K562 (cell line): ENCODE data around the gene CRYBG1. TPM values are rescaled to one million over a fixed set of nuclear protein-coding genes. Genes with fewer than 3 reads are reported as not detected.
A peak's percentile ranks its signal among the peaks of the same experiment; 100 is the strongest.

Experiments used
- ASH1L ChIP-seq: fragments of 450-650 bp; IDR thresholded peaks from 2 replicates; pipeline ENCODE4 v1.6.1; 2018; ENCODE audit warnings: borderline replicate concordance, mild to moderate bottlenecking, low read depth; ENCODE audit not compliant: partially characterized antibody
- CBFA2T3 ChIP-seq: fragments of 450-650 bp; IDR thresholded peaks from 2 replicates; pipeline ENCODE4 v1.6.1; 2017
- DIDO1 ChIP-seq: fragments of 450-650 bp; IDR thresholded peaks from 2 replicates; pipeline ENCODE4 v1.6.1; 2016; ENCODE audit warnings: low read depth, missing biosample characterization, missing genetic modification characterization
- DMBX1 ChIP-seq: fragments of 250-450 bp; sonication (Bioruptor Pico); IDR thresholded peaks from 2 replicates; pipeline ENCODE4 v1.8.0; 2022; ENCODE audit warnings: inconsistent platforms, mild to moderate bottlenecking, moderate library complexity, borderline replicate concordance
- MTA1 ChIP-seq: fragments of 450-650 bp; IDR thresholded peaks from 2 replicates; pipeline ENCODE4 v1.6.1; 2017; ENCODE audit warnings: borderline replicate concordance
- MTF1 ChIP-seq: fragments of 250-450 bp; sonication (Bioruptor Pico); IDR thresholded peaks from 2 replicates; pipeline ENCODE4 v1.9.0; 2021; ENCODE audit warnings: moderate library complexity, mild to moderate bottlenecking, inconsistent platforms, borderline replicate concordance
- NEUROD1 ChIP-seq: fragments of 150-350 bp; IDR thresholded peaks from 2 replicates; pipeline ENCODE4 v1.6.1; 2014; ENCODE audit warnings: borderline replicate concordance, low read length, low read depth; ENCODE audit not compliant: partially characterized antibody
- RFX7 ChIP-seq: fragments of 250-450 bp; sonication (Bioruptor Pico); IDR thresholded peaks from 2 replicates; pipeline ENCODE4 v1.5.1; 2021; ENCODE audit warnings: mild to moderate bottlenecking
- SRSF1 ChIP-seq: fragments of 200-400 bp; formaldehyde crosslinking; IDR thresholded peaks from 2 replicates; pipeline ENCODE4 v1.6.1; 2017; ENCODE audit warnings: mild to moderate bottlenecking, low read depth, low read length, moderate library complexity
- TAF1 ChIP-seq: IDR thresholded peaks from 2 replicates; pipeline ENCODE4 v1.6.1; 2011; ENCODE audit warnings: mild to moderate bottlenecking, low read length, moderate library complexity; ENCODE audit not compliant: insufficient read depth, control insufficient read depth, severe bottlenecking; ENCODE audit errors: extremely low read depth
- YBX1 ChIP-seq: fragments of 450-650 bp; IDR thresholded peaks from 2 replicates; pipeline ENCODE4 v1.7.1; 2016; ENCODE audit warnings: mild to moderate bottlenecking
- ZC3H8 ChIP-seq: fragments of 450-650 bp; IDR thresholded peaks from 2 replicates; pipeline ENCODE4 v1.6.1; 2017
- ZNF764 ChIP-seq: fragments of 250-450 bp; sonication (Bioruptor Pico); IDR thresholded peaks from 2 replicates; pipeline ENCODE4 v1.4.0; 2020; ENCODE audit warnings: low read depth, mild to moderate bottlenecking, moderate library complexity
- polyA plus RNA-seq, 8 experiments: library from polyadenylated mRNA; depleted of rRNA in 4 of 8; stranded (reverse) in 5 of 8; unstranded in 3 of 8; fragments of >200 nt; fragmentation: Nextera tagmentation in 2 of 8; fragmentation: Illumina TruSeq in 1 of 8; extraction: Ambion mirVana in 2 of 8; extraction: Trizol in 1 of 8; gene quantifications; 2 replicates each; pipeline versions ENCODE4 v1.2.1 to v1.2.3, GENCODE V29; 2011 to 2014; ENCODE audit warnings: inconsistent platforms in 1 of 8, missing spikeins in 1 of 8
- total RNA-seq, 7 experiments: library from RNA; depleted of rRNA in 6 of 7; stranded (reverse); fragments of >200 nt in 6 of 7; fragmentation: Illumina TruSeq in 2 of 7; extraction: Trizol in 2 of 7; gene quantifications; 2 replicates each; pipeline versions ENCODE4 v1.2.1 to v1.2.3, GENCODE V29; 2011 to 2021; ENCODE audit warnings: low replicate concordance in 1 of 7
- TF ChIP-seq, protein P1 (sequence below): fragments of 450-650 bp; IDR thresholded peaks from 2 replicates; pipeline ENCODE4 v1.6.1; 2018; ENCODE audit warnings: mild to moderate bottlenecking, low read depth; ENCODE audit not compliant: partially characterized antibody
- TF ChIP-seq, protein P2 (sequence below): fragments of 450-650 bp; formaldehyde crosslinking; IDR thresholded peaks from 2 replicates; pipeline ENCODE4 v1.4.0; 2022; ENCODE audit warnings: missing genetic modification characterization
- TF ChIP-seq, protein P3 (sequence below), 2 experiments: fragments of 250-450 bp in 1 of 2; fragments of 450-650 bp in 1 of 2; sonication (Bioruptor Pico) in 1 of 2; IDR thresholded peaks; 2 replicates each; pipeline versions ENCODE4 v1.6.1 to v1.8.0; 2016 to 2021; ENCODE audit warnings: mild to moderate bottlenecking in 2 of 2, moderate library complexity in 2 of 2, missing compliant biosample characterization in 1 of 2, missing genetic modification characterization in 1 of 2
- TF ChIP-seq, protein P4 (sequence below): sonication (generic); formaldehyde crosslinking; IDR thresholded peaks from 2 replicates; pipeline ENCODE4 v1.8.0; 2022; ENCODE audit warnings: mild to moderate bottlenecking, missing genetic modification reagents, borderline replicate concordance
- TF ChIP-seq, protein P5 (sequence below): fragments of 450-650 bp; conservative IDR thresholded peaks from 2 replicates; pipeline ENCODE4 v1.6.1; 2016; ENCODE audit warnings: missing genetic modification characterization, low read depth, mild to moderate bottlenecking, missing compliant biosample characterization, moderate library complexity
- TF ChIP-seq, protein P6 (sequence below): fragments of 250-450 bp; sonication (Bioruptor Pico); IDR thresholded peaks from 2 replicates; pipeline ENCODE4 v1.8.0; 2022; ENCODE audit warnings: moderate library complexity, mild to moderate bottlenecking, inconsistent platforms

Gene CRYBG1
- total and polyA plus RNA-seq, 9 of the 15 experiments (the other 6 are each of a cell fraction or from before 2014, with no cell fraction given), result 0.07 to 0.47 (median 0.11) TPM

DNA sequence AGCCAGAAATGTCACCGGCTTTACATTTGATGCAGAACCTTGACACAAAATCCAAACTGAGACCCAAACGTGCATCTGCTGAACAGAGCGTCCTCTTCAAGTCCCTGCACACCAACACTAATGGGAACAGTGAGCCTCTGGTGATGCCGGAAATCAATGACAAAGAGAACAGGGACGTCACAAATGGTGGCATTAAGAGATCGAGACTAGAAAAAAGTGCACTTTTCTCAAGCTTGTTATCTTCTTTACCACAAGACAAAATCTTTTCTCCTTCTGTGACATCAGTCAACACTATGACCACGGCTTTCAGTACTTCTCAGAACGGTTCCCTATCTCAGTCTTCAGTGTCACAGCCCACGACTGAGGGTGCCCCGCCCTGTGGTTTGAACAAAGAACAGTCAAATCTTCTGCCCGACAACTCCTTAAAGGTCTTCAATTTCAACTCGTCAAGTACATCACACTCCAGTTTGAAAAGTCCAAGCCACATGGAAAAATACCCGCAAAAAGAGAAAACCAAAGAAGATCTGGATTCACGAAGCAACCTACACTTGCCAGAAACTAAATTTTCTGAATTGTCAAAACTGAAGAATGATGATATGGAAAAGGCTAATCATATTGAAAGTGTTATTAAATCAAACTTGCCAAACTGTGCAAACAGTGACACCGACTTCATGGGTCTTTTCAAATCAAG, 160.3 kb downstream of the CRYBG1 start (continued):
- TF ChIP-seq NEUROD1 (peak; percentile 66), TAF1 (no peak), SRSF1 (no peak), RFX7 (no peak), MTF1 (no peak), ZNF764 (no peak), DIDO1 (tag) (no peak), YBX1 (no peak), ASH1L (no peak), MTA1 (0 out of 2 replicates have a peak, but pooled peaks have one; percentile 63), CBFA2T3 (peak; percentile 98), DMBX1 (CRISPR knock-in tag) (peak; percentile 85; the same call in 1 of the 2 replicates), ZC3H8 (no peak)
- TF ChIP-seq, protein P1, sequence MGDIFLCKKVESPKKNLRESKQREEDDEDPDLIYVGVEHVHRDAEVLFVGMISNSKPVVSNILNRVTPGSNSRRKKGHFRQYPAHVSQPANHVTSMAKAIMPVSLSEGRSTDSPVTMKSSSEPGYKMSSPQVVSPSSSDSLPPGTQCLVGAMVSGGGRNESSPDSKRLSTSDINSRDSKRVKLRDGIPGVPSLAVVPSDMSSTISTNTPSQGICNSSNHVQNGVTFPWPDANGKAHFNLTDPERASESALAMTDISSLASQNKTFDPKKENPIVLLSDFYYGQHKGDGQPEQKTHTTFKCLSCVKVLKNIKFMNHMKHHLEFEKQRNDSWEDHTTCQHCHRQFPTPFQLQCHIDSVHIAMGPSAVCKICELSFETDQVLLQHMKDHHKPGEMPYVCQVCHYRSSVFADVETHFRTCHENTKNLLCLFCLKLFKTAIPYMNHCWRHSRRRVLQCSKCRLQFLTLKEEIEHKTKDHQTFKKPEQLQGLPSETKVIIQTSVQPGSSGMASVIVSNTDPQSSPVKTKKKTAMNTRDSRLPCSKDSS, result no peak
- TF ChIP-seq, protein P2, sequence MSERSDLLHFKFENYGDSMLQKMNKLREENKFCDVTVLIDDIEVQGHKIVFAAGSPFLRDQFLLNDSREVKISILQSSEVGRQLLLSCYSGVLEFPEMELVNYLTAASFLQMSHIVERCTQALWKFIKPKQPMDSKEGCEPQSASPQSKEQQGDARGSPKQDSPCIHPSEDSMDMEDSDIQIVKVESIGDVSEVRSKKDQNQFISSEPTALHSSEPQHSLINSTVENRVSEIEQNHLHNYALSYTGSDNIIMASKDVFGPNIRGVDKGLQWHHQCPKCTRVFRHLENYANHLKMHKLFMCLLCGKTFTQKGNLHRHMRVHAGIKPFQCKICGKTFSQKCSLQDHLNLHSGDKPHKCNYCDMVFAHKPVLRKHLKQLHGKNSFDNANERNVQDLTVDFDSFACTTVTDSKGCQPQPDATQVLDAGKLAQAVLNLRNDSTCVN, result no peak
- TF ChIP-seq, protein P3, sequence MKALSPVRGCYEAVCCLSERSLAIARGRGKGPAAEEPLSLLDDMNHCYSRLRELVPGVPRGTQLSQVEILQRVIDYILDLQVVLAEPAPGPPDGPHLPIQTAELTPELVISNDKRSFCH (CRISPR knock-in tag; IDR thresholded peaks at IDR 0.05), result no peak
- TF ChIP-seq, protein P3 (tag; IDR thresholded peaks at IDR 0.05), result peak; percentile 88
- TF ChIP-seq, protein P4, sequence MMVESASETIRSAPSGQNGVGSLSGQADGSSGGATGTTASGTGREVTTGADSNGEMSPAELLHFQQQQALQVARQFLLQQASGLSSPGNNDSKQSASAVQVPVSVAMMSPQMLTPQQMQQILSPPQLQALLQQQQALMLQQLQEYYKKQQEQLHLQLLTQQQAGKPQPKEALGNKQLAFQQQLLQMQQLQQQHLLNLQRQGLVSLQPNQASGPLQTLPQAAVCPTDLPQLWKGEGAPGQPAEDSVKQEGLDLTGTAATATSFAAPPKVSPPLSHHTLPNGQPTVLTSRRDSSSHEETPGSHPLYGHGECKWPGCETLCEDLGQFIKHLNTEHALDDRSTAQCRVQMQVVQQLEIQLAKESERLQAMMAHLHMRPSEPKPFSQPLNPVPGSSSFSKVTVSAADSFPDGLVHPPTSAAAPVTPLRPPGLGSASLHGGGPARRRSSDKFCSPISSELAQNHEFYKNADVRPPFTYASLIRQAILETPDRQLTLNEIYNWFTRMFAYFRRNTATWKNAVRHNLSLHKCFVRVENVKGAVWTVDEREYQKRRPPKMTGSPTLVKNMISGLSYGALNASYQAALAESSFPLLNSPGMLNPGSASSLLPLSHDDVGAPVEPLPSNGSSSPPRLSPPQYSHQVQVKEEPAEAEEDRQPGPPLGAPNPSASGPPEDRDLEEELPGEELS (CRISPR knock-in tag), result no peak
- TF ChIP-seq, protein P5, sequence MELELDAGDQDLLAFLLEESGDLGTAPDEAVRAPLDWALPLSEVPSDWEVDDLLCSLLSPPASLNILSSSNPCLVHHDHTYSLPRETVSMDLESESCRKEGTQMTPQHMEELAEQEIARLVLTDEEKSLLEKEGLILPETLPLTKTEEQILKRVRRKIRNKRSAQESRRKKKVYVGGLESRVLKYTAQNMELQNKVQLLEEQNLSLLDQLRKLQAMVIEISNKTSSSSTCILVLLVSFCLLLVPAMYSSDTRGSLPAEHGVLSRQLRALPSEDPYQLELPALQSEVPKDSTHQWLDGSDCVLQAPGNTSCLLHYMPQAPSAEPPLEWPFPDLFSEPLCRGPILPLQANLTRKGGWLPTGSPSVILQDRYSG, result no peak
- TF ChIP-seq, protein P6, sequence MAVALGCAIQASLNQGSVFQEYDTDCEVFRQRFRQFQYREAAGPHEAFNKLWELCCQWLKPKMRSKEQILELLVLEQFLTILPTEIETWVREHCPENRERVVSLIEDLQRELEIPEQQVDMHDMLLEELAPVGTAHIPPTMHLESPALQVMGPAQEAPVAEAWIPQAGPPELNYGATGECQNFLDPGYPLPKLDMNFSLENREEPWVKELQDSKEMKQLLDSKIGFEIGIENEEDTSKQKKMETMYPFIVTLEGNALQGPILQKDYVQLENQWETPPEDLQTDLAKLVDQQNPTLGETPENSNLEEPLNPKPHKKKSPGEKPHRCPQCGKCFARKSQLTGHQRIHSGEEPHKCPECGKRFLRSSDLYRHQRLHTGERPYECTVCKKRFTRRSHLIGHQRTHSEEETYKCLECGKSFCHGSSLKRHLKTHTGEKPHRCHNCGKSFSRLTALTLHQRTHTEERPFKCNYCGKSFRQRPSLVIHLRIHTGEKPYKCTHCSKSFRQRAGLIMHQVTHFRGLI, result no peak
